SK-N-SH (cell line): ENCODE data around the gene SLC12A5.
"Not testable (repeated sequence)": the region's sequence is repeated elsewhere in the genome, so short reads cannot be mapped to it uniquely, and the experiment has no call there.

Experiments used
- NRF1 ChIP-seq: IDR thresholded peaks from 2 replicates; pipeline ENCODE4 v1.6.1; 2012; ENCODE audit warnings: low read depth, mild to moderate bottlenecking, low read length
- REST ChIP-seq: IDR thresholded peaks from 2 replicates; pipeline ENCODE4 v1.6.1; 2012; ENCODE audit warnings: mild to moderate bottlenecking, low read depth, low read length, moderate library complexity
- USF2 ChIP-seq: fragments of 150-350 bp; IDR thresholded peaks from 2 replicates; pipeline ENCODE4 v1.6.1; 2017; ENCODE audit warnings: antibody characterized with exemption, low read length, low read depth, borderline replicate concordance
- TF ChIP-seq, protein P1 (sequence below): fragments of 200-600 bp; sonication (generic); IDR thresholded peaks from 2 replicates; pipeline ENCODE4 v1.6.1; 2017; ENCODE audit warnings: antibody characterized with exemption, mild to moderate bottlenecking, moderate library complexity
- TF ChIP-seq, protein P2 (sequence below): IDR thresholded peaks from 2 replicates; pipeline ENCODE4 v1.4.0; 2012; ENCODE audit warnings: low read depth, borderline replicate concordance

- TF ChIP-seq, protein P1, sequence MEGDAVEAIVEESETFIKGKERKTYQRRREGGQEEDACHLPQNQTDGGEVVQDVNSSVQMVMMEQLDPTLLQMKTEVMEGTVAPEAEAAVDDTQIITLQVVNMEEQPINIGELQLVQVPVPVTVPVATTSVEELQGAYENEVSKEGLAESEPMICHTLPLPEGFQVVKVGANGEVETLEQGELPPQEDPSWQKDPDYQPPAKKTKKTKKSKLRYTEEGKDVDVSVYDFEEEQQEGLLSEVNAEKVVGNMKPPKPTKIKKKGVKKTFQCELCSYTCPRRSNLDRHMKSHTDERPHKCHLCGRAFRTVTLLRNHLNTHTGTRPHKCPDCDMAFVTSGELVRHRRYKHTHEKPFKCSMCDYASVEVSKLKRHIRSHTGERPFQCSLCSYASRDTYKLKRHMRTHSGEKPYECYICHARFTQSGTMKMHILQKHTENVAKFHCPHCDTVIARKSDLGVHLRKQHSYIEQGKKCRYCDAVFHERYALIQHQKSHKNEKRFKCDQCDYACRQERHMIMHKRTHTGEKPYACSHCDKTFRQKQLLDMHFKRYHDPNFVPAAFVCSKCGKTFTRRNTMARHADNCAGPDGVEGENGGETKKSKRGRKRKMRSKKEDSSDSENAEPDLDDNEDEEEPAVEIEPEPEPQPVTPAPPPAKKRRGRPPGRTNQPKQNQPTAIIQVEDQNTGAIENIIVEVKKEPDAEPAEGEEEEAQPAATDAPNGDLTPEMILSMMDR: not testable (repeated sequence)
- not testable (repeated sequence) for TF ChIP-seq NRF1, USF2, REST
- TF ChIP-seq, protein P2, sequence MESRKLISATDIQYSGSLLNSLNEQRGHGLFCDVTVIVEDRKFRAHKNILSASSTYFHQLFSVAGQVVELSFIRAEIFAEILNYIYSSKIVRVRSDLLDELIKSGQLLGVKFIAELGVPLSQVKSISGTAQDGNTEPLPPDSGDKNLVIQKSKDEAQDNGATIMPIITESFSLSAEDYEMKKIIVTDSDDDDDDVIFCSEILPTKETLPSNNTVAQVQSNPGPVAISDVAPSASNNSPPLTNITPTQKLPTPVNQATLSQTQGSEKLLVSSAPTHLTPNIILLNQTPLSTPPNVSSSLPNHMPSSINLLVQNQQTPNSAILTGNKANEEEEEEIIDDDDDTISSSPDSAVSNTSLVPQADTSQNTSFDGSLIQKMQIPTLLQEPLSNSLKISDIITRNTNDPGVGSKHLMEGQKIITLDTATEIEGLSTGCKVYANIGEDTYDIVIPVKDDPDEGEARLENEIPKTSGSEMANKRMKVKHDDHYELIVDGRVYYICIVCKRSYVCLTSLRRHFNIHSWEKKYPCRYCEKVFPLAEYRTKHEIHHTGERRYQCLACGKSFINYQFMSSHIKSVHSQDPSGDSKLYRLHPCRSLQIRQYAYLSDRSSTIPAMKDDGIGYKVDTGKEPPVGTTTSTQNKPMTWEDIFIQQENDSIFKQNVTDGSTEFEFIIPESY: not testable (repeated sequence)
These were observed 71.4 kb downstream of the SLC12A5 start for GRCh38 chr20:46100444-46100843.
